GM18870 (cell line): ENCODE measurements around the gene MAB21L3.

ENCODE experiments used
- ATAC-seq: cut with Tn5 transposase; IDR thresholded peaks from one replicate; pipeline ENCODE4 v1.9.1; 2021; ENCODE audit warnings: moderate library complexity; ENCODE audit not compliant: unreplicated experiment

Gene MAB21L3

GRCh38 chr1:116107371-116107770 is 3.8 kb upstream of the MAB21L3 start:
- no peak for ATAC-seq

- no peak for ATAC-seq
These were observed 374 bp downstream of the MAB21L3 start for GRCh38 chr1:116111524-116112021.

- ATAC-seq, result no peak
These were observed 1.4 kb downstream of the MAB21L3 start for GRCh38 chr1:116112388-116113140.

DNA sequence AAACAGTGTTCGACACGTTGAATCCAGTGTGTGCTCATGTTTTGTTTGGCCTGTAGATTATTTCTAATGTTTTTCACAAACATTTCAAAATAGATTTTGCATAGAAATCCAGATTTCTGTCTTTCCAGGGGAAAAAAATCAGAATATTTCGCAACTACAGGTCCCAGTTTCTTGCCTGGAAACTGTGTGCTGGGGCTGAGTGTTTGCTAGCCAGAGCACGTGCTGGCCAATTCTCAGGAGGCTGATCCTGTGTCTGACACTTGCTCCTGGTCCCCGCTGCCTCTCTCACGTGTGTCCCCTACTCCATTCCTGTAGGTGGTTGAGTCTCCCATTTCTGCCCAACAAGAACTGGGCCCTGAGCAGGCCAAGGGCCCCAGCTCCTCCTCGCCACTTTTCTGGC is 2.4 kb downstream of the MAB21L3 start:
- ATAC-seq, result no peak

DNA sequence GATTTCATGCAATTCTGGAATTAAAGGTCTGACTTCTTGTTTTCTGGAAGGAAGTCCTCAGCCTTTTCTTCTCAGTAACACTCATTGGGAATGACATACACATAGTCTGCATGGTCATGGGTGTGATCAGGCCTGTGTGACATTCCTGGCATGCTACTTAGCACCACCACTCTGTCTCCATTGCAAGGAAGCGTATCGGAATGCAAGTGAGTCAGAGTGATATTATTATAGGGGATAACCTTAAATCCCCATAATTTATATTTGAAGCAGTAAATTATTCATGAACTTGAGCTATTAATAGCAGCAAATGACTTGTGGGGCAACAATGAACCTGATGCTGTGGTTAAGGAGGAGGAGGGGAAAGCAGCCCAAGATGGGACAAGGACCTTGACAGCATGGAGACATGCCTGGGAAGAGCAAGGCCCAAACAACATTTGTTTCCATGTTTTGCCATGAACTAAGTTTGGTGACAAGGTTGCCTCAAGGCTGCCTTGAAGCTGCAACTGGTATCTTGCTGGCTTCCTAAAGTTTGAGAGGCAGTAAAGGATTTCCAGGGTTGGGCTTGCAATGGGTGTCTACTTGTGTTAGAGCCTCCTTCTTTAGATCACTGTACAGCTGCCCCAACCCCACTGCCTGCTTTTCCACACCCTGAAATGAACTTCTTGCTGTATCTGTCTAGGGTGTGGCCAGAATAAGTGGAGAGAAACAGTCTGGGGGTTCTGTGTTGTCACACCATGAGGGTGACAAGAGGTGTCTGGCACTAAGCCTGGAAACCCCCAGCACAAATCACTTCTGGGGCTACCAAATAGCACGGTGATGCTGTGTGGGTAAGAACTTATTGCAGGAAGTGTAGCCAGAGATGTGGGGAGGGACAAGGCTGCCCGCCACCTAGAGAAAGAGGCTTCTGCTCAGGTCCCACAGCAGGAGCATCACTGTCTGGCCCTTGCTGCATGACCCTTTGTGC is 4.6 kb downstream of the MAB21L3 start:
- ATAC-seq, result no peak

DNA sequence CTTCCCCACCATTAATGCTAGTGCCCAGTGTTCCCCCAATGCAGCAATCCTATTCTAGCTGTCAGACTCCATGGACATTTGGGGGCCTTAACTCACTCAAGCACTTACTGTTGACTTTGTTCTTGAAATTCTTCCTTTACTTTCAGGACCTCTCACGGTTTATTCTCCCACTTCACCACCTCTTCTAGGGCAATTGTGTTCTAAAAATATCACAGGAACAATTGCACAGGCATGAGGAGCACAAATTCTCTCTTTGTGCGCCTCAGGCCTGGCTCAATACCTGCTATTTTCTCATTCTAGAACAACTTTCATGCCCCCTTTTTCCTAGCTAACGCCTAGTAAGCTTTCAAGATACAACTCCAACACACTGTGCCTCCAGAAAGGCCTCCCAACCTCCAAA is 7.3 kb downstream of the MAB21L3 start:
- ATAC-seq, result no peak

- ATAC-seq, result no peak
These were observed 8.7 kb downstream of the MAB21L3 start for GRCh38 chr1:116119876-116120275.

- ATAC-seq, result no peak
These were observed 12.0 kb downstream of the MAB21L3 start for GRCh38 chr1:116122955-116123757.

DNA sequence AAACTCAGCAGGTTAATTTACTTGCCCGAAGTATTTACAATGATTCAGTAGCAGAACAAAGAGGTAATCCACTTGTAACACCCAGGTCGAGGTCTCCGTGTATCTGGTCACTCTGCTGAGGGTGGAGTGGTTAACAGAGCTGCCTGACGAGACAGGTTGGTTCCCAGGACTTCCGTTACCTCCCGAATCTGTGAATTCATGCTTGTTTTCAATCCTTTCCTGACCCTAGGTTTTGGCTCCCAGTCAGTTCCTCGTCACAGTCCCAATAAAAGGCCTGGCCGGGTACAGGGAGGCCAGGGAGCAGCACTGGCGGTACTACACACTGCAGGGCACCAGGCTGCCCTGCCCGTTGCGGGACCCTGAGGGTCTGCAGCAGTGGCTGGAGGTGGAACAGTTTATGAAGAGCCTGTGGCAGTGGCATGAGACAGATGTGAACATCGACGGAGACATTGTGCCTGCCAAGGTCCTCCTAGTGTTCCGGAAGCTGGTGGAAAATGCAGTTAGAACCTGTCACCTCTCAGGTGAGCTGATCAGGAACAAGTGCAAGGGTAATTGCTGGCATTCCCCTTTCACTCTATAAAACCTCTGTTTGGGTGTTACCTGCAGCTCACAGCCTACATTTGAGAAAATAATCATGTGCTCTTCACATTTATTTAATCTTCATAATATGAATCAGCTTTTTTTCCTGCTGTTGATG is 12.8 kb downstream of the MAB21L3 start:
- ATAC-seq, result no peak

DNA sequence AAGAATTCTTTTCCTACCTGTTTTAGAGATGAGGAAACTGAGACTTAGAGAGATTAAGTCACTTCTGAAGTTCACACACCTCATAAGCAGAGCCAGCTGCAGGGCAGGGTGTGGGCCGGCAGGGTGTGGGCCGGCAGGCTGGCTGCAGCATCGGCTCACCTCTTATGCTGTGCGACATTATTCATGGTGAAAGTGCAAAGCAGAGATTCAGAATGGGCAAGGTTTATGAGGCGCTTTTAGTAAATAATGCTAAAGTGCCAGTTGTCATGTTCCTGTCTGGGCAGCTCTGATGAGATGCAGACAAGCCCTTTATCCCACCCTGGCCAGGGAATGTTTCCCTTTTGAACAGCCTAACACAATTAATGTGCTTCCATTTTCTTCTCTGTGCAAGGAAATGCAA is 14.6 kb downstream of the MAB21L3 start:
- ATAC-seq, result no peak

- no peak for ATAC-seq
These were observed 15.1 kb downstream of the MAB21L3 start for GRCh38 chr1:116126281-116126680.

GRCh38 chr1:116127123-116127847 is 16.1 kb downstream of the MAB21L3 start:
- no peak for ATAC-seq

GRCh38 chr1:116127848-116128540 is 16.8 kb downstream of the MAB21L3 start:
- no peak for ATAC-seq

DNA sequence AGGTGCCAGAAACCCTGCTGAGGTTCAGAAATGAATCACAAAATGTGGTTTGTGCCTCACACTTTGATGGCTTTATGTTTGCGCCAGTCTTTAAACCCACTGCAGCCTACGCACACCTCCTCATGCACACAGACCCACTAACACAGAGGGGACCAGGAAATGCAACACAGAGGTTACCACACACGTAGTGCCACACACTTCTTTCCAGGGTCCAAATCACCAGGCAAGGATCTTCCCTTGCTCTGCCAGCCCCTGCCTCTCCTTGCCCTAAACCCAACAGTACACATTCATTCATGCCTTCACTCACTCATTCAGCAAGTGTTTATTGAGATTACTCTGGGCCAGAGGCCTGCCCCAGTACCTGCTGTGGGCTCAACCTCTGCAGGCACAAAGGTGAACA is 17.5 kb downstream of the MAB21L3 start:
- ATAC-seq, result no peak

GRCh38 chr1:116129537-116129936 is 18.3 kb downstream of the MAB21L3 start:
- ATAC-seq, result no peak

- ATAC-seq, result no peak
These were observed 19.2 kb downstream of the MAB21L3 start for GRCh38 chr1:116130356-116130755.

GRCh38 chr1:116131170-116131569 is 20.0 kb downstream of the MAB21L3 start:
- no peak for ATAC-seq

- no peak for ATAC-seq
These were observed 20.8 kb downstream of the MAB21L3 start for GRCh38 chr1:116131866-116132605.
